ENCODE data around the gene IL18.
"Not testable (repeated sequence)": the region's sequence is repeated elsewhere in the genome, so short reads cannot be mapped to it uniquely, and the experiment has no call there.

Gene IL18

GRCh38 chr11:112163875-112164685 lies at the start of gene IL18:
Gene IL18, minus strand, starts transcription at chr11:112164094. Its CDS starts 9,041 bp downstream, at chr11:112155053.
- DNase-seq = no peak

DNA sequence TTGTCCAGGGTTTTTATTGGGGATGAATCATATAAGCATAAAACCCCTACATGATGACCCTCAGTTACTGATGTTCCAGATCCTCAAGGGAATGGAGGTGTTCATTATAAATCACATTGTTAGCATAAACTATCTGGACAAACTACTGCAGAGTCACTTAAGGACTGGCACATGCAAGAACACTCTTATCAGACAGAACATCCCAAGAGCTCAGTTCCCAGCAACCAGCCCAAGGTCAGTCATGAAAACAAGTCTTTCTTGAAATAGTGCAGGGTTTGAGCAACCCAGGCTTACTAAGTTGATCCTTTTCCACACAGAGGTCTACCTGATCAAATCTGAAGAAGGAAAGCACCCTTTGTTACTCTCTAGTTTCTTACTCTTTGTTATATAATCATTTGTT lies 48.8 kb upstream of the IL18 start:
- DNase-seq = no peak

- no peak for DNase-seq
These were observed 48.4 kb upstream of the IL18 start for GRCh38 chr11:112212290-112212689.

DNA sequence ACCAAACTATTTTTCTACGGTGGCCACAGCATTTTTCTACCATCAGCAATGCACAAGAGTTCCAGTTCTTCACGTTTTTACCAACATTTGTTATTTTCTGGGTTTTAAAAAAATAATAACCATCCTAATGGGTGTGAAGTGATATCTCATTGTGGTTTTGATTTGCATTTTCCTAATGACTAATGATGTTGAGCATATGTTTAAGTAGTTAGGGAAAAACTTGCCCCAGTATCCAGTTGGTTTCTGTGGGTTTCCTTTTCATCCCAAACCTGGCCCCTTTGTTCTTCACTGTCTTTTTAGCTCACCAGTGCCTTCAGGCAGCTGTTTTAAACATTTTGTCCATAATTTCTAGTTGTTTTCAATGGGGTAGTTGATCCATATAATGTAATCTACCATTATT lies 47.6 kb upstream of the IL18 start:
- DNase-seq = no peak

GRCh38 chr11:112210890-112211289 lies 47.0 kb upstream of the IL18 start:
- DNase-seq = no peak

DNA sequence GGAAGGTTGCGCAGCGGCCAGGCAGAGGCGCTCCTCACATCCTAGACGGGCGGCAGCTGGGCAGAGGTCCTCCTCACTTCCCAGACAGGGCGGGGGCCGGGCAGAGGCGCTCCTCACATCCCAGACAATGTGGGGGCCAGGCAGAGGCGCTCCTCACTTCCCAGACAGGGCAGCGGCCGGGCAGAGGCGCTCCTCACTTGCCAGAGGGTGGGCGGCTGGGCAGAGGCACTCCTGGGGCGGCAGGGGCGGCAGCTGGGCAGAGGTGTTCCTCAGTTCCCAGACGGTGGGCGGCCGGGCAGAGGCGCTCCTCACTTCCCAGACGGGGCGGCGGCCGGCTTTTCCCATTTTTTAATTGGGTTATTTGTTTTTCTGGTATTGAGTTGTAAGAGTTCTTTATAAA lies 42.2 kb upstream of the IL18 start:
- DNase-seq = no peak

DNA sequence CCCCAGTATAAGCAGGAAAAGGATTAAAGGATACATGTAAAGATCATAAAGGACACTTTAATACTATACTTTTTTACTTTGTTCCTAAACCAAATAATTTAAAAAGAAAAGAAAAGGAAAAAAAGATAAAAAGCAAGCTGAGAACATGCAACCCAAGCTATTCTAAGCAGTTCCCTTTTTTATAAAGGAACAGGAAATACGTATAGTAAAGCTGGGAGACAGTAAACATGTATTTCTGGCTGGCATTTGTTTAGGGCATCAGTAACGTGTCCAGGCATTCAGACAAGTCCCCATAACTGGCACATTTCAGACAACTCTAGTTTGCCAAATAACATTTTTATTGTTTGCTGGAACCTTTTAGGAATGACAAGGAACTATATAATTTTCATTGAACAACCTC lies 36.4 kb upstream of the IL18 start:
- DNase-seq = no peak

DNA sequence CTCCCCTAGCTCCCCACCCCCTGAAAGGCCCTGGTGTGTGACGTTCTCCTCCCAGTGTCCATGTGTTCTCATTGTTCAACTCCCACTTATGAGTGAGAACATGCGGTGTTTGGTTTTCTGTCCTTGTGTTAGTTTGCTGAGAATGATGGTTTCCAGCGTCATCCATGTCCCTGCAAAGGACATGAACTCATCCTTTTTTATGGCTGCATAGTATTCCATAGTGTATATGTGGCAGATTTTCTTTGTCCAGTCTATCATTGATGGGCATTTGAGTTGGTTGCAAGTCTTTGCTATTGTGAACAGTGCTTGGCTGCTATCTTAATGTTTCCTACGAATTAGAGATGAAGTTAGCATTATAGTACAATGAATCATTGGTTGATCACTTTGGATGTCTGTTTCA lies 35.2 kb upstream of the IL18 start:
- DNase-seq = not testable (repeated sequence)

GRCh38 chr11:112196519-112197087 lies 32.7 kb upstream of the IL18 start:
- no peak for DNase-seq

DNA sequence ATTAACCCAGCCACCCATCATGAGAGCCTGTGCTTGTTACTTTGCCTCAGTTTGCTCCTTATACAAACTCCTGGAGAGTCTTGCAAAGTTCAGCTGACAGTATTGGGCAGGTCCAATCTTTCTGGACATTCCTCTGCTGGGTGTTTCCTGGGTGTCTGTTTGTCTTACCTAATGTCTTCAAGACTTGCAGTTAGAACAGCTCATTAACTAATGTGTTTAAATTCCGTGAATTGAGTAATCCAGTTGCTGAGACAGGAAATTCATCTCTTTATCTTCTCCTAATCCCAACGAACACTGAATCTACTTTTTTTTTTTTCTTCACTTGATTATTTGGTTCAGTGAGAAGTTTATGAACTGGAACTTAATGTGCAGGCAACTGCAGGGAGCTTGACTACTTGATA lies 32.1 kb upstream of the IL18 start:
- no peak for DNase-seq

- not testable (repeated sequence) for DNase-seq
These were observed 31.2 kb upstream of the IL18 start for GRCh38 chr11:112195113-112195512.

GRCh38 chr11:112186304-112186703 lies 22.4 kb upstream of the IL18 start:
- no peak for DNase-seq

- peak in 1 of 3 experiments; percentile 6 for DNase-seq
These were observed 22.0 kb upstream of the IL18 start for GRCh38 chr11:112185883-112186282.

GRCh38 chr11:112182867-112183266 lies 19.0 kb upstream of the IL18 start:
- DNase-seq = no peak

GRCh38 chr11:112179601-112180000 lies 15.7 kb upstream of the IL18 start:
- no peak for DNase-seq

GRCh38 chr11:112178936-112179335 lies 15.0 kb upstream of the IL18 start:
- DNase-seq = no peak

GRCh38 chr11:112178428-112178827 lies 14.5 kb upstream of the IL18 start:
- no peak for DNase-seq

- DNase-seq = no peak
These were observed 13.7 kb upstream of the IL18 start for GRCh38 chr11:112177589-112177988.

- no peak for DNase-seq
These were observed 12.2 kb upstream of the IL18 start for GRCh38 chr11:112176077-112176476.

DNA sequence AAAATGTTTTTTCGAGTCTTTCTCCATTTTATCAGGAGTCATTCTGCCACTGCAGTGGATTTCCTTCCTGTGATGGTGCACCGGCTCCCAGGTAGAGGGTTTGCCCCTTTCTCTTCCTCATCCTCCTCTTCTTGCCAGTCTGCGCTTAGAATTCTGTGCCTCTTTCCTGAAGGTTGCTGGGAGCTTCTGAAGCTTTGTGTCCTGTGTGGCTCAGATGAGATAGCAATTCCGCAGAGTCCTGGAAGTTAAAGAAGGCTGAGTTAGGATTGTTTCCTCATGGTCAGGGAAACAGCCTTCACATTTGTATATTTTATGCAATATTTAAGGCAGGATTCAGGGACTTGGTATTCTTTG lies 11.7 kb upstream of the IL18 start:
- DNase-seq = no peak

- peak; percentile 31 to 93 (median 75) for DNase-seq
These were observed 11.1 kb upstream of the IL18 start, which contains the start of gene BCO2 for GRCh38 chr11:112174789-112175598. Gene BCO2, plus strand, starts transcription at chr11:112175512. Its CDS starts 90 bp downstream, at chr11:112175602.

- no peak for DNase-seq
These were observed 9.3 kb upstream of the IL18 start for GRCh38 chr11:112173152-112173551.

GRCh38 chr11:112172362-112172994 lies 8.6 kb upstream of the IL18 start:
- no peak for DNase-seq
